HG02973 (cell line): ENCODE results near the gene NEK6.
A peak's percentile ranks its signal among the peaks of the same experiment; 100 is the strongest.

Source experiments
- ATAC-seq: cut with Tn5 transposase; IDR thresholded peaks from one replicate; pipeline ENCODE4 v1.9.1; 2021; ENCODE audit warnings: moderate library complexity; ENCODE audit not compliant: unreplicated experiment

Gene NEK6

DNA sequence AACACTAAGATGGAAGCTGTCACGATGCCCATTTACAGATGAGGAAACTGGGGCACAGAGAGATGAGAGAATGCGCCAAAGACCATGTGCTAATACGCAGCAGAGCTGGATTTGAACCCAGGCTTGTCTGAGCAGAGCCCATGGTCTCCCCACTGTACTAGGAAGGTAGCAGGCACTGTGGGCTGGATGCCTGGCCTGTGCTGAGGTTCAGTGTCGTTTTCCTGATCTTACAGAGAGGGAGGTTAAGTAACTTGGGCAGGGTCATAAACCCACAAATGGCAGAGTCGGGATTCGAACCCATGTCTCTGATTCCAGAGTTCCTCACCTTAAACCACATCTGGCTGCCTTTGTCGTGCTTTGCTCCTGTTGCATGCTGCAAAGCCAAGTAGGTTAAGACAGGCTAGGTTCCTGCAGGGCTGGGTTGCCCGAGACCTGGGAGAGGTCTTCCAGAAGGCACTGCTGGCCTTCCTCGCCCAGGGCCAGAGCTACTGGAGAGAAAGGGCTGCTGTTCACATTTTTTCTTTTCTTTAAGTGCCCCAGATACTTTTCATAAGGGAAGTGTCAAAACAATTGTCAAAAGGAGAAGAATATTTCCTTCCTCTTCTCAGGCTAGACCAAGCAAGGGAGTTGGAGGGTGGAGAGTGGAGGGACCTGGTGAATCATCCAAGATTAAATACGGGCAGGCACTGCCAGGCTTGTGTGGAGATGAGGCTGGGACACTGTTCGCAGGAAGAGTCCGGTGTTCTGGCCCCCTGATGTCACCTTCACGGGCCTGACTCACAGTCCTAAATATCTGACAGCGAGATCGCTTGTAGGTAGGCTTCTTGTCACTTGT is 3.2 kb downstream of the NEK6 start:
- ATAC-seq: no peak

DNA sequence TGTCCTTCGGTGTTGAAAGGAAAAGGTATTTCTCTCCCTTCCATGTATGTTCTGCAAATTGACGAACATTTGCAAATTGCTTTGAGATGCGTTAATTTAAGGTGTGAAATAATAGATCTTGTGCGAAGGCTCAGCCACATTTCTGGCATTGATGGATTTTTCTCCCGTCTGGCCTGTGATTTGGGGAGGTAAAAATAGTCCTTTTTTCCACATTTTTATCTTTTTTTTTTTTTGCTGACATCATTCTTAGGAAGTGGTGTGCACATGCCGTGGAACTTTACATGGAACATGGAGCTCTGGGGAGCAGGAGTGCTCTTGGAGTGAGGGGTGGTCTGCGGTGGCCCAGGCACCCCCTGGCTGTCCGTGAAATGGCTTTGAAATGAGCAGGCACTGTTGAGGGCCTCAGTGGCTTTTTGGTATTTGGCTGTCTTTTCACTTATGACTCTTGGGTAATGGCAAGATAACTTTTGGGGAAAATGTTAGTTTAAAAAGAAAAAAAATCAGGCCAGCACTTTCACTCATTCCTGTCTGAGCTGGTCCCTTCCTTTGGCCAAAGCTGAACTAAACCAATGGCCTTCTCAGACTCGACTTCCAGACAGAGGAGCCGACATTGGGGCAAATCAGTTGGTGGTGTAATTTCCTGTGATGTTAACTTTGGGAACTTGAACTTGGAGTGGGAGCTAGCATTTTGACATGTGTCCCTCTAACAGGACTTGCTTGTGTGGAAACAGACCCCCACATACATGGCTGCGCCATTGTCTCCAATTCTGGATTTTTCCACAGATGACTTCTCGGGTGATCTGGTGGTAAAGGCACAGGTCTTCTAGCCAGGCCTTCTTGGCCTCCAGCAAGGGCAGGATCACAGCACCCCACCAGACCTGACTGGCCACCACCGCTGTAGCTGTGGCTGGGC is 4.2 kb downstream of the NEK6 start:
- no peak for ATAC-seq

DNA sequence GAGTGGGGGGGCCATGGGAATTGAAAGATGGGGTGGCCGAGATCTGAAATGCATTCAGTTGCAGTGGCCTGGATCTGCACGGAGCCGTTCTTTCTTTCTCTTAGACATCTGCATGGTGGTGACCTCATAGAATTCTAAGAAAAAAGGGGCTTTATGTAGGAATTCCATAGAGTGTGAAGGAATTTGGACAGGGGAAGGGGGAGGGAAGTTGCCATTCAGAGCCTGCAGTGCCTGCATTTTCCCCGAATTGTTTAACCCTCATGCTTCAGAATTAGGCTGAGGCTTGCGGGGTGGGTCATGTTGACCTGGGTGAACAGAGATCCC is 4.9 kb downstream of the NEK6 start:
- no peak for ATAC-seq

DNA sequence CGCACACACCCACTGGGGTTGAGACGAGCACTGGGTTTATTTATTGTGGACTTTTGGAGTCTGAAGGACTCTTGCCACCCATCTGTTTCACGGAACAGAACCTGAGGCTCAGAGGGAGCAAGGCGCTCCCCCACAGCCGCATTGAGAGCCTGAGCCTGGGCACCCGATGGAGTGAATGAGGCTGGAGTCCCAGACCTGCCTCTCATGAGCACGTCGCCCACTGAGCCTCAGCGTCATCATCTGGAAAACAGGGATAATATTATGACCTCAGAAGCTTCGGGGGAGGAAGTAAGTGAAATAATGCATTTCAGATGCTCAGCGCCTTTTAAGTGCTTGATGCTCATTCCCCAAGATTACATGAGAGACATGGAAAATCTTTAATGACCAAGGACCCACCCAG is 5.5 kb downstream of the NEK6 start:
- ATAC-seq: no peak

DNA sequence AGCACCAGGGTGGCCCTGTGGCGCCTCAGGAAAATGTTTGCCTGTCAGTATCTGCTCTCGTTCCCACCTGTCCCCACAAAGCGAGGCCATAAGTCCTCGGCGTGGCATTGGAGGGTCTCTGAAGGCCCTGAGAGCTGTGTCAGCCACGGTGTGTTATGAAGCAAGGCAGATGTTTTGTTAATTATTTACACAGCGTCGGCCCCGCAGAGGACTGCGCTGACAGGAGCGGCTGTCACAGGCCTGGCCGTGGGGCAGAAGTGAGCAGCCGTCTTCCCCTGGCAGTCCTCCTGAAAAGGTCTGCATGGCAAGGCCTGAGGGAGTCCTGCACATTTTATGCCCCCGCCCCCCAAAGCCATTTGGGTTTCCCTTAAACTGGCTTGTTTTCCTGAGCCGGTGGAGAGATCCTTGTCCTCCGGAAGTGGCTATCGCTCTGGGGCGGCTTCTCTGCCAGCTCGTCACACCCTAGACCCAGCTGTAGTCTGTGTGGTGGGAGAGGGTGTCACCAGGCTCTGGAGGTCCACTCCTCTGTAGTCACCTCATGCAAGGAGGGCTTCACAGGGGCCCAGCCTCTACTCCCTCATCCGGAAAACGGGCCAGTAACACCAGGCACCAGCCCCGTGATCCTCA is 6.2 kb downstream of the NEK6 start:
- ATAC-seq: no peak

DNA sequence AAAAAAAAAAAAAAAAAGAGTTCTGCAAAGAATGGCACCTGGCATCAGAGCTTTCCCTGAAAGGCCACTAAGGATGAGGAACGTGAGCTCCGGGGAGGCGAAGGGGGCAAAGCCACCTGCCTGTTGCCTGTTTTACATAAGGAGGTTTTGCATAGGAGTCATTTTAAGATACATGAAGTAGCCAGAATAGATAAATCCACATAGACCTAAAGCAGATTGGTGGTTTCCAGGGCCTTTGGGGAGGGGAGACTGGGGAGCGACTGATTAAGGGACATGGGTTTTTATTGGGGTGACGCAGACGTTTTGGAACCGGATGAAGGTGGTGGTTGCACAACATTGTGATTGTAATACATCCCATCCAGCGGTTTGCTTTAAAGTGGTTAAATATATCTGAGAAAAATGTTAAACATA is 7.1 kb downstream of the NEK6 start:
- ATAC-seq: peak; percentile 44

DNA sequence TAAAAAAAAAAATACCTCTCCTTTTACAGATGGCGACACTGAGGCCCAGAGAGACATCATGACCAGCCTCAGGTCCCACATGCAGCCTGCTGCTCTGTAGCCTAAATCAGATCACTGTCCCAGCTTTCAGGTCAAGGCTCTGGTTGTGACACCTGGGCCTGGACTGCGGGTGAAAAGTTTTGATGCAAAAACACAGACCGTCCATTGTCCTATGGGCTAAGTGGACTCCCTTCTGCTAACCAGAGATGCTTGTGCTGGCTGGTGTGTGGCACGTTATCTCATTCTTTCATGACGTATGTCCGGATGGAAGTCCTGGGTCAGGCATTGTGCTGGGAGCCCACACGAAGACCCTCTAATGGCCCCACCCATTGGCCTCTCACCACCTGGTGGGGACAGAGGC is 7.8 kb downstream of the NEK6 start:
- ATAC-seq: no peak

DNA sequence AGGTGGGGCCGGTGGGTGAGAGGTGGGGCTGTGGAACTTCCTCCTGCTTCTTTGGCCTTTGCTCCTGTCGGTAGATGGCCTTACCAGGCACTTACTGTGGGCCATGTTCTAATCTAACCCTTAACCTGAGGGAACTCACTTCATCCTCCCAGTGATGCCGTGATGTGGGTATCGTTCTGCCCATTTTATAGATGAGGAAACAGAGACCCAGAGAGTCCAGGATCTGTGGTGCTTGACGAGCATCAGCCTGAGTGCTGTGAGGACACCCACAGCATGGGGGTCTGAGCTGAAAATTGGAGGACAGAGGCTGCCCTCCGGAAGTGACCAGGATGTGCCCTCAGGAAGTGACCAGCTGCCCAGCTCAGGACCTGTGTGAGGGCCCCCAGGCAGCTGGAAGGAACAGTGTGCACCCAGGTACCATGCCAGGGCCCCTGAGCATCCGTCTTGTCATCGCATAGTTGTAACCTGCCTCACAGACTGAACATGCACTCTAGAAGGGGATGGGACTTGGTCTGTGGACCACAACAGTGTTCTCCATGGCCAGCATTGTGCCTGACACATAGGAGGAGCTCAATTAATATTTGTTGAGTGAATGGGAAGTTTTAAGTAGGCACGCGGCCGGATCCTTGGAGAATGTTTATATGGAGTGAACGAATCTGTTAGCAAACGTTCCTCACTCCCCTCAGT is 8.5 kb downstream of the NEK6 start:
- no peak for ATAC-seq

DNA sequence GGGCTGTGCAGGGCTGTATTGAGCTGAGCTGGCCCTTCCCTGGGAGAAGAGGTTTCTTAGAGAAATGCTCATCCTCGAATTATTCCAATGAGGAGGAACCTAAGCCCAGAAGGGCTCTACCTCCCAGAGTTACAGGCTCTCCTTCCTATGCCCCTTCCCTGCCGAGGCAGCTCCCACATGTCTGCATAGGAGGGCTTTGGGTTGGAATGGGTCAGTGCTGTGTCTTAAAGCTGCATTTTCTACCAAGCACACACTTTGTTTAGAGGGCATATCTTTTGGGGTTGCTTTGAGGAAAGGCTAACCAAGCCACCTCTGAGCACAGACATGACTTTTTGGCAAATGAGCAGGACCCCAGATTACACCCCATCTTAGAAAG is 9.1 kb downstream of the NEK6 start:
- no peak for ATAC-seq

DNA sequence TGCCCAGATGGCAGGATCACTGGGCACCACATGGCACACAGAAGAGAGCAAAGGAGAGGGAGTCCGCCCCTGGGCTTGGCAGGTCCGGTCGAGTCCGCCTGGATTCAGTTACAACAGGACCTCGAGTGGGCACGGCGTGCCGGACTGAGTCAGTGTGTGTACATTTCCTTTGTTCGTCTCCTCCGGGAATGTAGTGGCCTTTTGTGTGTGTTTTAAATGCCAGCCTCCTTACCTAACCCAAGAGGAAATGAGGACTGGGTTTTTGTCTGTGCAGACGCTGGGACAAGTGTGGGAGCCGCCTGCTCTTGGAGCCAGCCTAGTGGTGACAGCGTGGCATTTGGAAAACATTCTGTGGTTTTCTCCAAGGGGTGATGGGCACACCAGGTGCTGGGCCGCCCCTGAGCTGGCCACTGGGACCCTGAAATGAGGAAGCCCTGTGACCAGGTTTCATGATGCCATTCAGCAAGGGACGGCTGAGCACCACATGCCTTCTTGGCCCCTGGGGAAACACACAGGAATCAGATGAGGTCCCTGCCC is 9.6 kb downstream of the NEK6 start:
- ATAC-seq: no peak

DNA sequence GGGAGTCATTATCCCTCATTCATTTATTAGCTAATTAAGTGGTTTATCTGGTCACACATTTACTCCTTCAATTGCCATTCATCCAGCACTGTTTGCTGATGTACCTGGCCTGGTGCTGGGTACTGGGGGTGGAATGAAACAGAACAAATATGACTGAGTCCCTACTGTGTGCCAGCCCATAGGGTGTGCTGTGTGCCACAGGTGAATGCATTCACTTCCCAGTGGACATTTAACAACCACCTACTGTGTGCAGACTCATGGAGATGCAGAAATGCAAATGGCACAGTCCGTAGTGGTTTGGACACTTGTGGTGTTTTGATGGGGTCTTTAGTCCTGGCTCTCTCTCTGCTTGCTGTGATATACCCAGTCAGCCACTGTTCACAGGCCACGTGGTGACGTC is 10.5 kb downstream of the NEK6 start:
- no peak for ATAC-seq

DNA sequence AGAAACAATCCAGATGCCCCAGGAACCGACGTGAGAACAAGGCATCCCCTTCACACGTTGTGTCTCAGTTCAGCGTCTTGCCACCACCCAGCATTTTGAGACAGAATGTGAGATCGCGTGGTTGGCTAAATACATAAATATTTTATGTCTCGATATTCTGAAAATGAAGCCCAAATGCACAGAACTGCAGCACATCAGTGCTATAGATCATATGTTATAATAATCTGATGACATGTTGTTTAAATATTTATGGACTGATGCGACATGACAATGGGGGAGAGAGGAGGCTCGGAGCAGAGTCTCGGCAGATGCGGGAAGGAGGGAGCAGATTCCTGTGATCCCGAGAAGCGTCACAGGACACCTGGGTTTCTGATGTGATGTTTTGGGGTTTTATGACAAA is 10.9 kb downstream of the NEK6 start:
- no peak for ATAC-seq

DNA sequence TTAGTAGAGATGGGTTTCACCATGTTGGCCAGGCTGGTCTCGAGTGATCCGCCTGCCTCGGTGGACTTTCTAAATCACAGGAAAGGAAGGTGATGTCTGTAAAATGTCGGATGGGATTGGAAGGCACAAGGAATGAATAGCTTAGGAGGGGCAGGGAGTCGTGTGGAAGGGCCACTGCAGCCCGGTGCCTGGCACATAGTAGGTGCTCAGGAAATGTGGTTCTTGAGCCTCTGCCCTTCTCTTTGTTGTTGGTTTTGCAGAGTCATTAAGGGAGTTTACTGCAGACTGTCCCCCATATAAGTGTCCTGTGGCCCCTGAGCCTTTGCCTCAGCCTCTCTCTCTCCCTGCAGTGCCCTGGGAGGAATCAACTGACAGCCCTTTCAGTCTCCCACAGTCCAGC is 11.8 kb downstream of the NEK6 start:
- ATAC-seq: no peak

DNA sequence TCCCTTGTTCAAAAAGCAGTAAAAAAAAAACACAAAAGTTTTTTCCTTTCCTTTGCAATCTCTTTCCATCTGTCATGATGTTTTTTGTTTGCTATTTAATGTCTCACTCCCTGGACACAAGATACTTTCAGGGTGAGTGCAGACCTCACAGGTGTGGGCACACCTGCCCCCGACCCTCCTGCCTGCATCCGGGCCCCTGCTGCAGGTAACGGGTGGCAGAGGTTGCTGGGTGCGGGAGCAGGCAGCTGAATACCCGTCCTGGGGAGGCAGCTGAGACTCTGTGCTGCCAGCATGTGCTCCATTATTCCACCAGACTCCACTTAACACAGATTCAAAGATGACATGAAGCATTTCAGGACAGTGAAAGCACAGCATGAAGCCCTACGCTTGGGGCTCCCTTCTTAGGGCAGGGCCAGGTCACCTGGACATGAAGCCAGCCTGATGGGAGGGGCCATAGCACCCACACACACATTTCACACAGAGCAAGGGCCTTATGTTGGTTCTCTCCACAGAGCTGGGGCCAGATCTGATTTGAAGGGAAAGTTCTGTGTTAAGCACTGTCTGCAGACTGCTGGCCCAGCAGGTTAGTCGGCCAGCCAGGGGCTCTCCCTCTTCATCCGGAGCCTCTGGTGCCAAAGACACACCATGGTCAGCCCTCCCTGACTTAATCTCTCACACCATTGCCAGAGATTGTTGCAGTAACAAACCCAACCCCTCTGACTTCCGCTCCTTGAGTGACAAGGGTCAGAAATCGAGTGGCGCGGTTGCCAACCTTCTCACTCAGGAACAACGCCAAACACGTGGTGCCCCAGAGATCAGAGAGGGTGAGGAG is 13.0 kb downstream of the NEK6 start:
- ATAC-seq: no peak

DNA sequence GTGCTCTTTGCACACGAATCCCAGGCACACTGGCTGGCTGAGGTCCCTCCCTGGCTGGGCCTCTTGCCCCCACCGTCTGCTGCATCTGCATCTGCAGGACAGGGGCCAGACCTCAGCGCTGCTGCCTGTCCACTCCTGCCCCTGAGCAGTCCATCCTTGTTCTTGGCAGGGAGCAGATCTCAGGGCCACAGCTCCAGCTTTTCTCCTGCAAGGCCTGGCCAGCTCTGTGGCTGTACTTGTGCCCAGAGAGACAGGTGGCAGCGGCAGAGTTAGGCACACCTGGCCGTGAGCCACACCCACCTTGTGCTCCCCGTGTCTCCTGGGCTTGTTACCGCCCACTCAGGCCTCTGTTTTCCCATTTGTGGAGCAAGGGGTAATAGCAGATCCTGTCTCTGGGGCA is 13.9 kb downstream of the NEK6 start:
- ATAC-seq: no peak

DNA sequence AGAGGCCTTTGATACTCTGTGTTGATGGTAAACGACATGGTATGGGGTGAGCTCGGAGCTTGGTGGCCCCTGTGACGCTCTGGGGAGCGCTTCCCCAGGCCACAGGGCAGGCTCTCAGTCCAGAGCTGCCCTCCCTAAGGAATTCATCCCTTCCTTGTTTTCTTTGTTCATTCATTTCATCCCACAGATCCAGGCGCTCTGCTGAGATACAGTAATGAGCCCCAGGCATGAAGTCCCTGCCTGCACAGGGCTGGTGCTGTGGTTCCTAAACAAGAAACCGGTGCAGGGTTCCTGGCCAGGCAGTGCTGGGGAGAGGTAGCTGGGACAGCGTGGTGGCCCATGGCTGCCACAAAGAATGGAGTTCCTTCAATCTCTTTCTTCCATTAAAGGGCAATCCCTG is 14.4 kb downstream of the NEK6 start:
- ATAC-seq: no peak

DNA sequence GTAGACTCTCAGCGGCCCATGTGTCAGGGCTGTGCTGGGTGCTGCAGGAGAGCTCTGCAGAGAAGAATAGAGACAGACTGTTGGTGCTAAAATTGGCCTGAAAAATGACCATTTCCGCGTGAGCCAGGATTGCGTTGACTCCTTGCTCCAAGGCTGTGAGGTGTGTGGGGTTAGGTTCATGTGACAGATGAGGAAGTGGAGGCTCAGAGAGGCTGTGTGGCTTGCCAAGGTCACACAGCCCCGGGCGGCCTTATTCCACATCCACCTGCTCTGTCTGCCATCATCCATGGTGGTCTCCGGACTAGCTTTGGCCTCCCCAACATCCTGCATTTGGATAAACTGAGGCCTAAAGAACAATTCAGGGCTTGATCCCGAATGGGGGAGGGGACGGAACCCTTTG is 15.2 kb downstream of the NEK6 start:
- ATAC-seq: no peak

DNA sequence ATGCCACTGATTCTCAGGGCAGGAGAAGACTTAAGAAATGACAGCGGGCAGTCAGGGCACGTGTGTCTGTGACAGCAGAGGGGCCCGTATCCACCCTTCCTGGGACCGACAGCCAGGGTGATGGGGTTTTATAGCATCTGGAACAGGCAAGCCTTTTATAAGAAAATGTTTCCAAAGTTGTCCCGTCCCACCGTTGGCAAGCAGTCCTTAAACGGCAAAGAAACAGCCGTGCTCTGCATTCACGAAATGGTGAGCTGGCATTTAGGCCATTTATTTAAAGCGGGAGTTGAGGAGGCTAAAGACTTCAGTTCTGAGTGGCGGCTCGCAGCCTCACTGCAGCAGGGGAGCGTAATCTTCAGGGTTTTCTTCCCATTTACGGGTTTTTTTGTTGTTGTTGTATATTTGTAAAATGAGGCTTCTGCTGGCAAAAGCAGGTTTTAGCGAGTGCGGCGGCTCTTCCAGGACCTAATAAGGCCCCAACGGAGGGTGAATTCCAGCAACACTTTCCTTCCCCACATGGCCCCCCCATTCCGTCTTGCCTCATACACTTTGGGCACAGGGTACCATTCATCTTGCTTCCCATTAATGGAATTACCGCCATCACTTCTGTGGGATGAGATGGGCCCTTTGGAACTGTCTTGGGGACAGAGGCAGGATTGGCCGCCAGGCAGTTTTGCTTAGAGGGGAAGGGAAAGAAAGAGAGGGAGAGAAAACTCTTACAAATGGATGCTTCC is 15.8 kb downstream of the NEK6 start:
- ATAC-seq: no peak

DNA sequence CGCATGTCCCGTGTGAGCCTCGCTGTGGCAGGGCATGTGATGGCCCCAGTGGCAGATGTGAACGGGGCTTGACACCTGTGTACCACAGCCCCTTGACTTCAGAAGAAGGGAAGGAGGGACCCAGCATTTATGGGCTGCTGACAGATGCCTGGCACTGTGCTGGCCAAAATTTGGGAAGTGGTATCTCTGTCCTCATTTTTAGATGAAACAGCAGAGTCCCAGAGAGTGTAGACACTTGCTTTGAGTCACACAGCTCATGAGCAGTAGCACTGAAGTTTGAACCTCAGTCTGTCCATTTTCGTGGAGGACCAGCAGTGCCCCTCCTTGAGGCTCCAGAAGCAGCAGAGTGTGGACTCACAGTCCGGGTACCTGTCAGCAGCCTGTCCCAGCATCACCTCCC is 16.5 kb downstream of the NEK6 start:
- ATAC-seq: no peak

DNA sequence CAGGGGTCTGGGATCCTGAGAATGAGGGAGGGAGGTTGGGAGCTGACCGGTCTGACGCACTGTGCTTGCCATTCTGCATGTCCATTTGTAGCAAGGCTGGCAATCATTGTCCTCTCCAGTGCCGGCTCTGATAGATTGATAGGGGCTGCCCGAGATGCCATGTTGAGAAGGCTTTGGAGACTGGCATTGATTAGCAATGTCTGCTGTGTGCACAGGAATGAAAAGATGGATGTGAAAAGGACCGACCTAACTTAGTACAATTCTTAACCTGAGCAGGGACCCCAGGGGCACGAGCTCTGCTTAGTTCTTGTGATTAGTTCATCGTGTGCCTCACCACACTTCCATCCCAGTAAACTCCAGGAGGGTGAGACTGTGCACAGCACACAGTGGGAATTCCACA is 17.0 kb downstream of the NEK6 start:
- no peak for ATAC-seq
